IMR-90 (cell line): Measurements from ENCODE around the gene CLEC17A. TPM values are rescaled to one million over a fixed set of nuclear protein-coding genes. Genes with fewer than 3 reads are reported as not detected.

Source experiments
- ATAC-seq: fragments of 200-7000 bp; cut with Tn5 transposase; 2 replicates; pipeline ENCODE4 v1.9.1; 2020; ENCODE audit warnings: low read depth, mild to moderate bottlenecking, moderate library complexity
- BruUV-seq: library from RNA; stranded (reverse); fragments of 400-500 nt; replicated peaks from 2 replicates; lab custom pipeline; 2021; lab: Mats Ljungman, UMichigan
- CTCF ChIA-PET: fragments of 300-600 bp; formaldehyde crosslinking; extraction: SDS; loops from one replicate; lab custom pipeline; 2021; ENCODE audit warnings: antibody characterized with exemption; lab: Yijun Ruan, JAX
- POLR2A ChIA-PET: fragments of 300-600 bp; sonication (Branson Sonifier 250); formaldehyde crosslinking; loops from one replicate; lab custom pipeline; 2022; ENCODE audit warnings: antibody characterized with exemption; ENCODE audit not compliant: unreplicated experiment; lab: Charles Lee
- DNase-seq: peaks from one replicate; pipeline ENCODE4 v3.0.0; 2013
- H2AFZ ChIP-seq: replicated peaks from 2 replicates; pipeline ENCODE3; 2013; ENCODE audit warnings: low read length, mild to moderate bottlenecking; ENCODE audit not compliant: poor library complexity
- H2AK5ac ChIP-seq: 2 replicates; pipeline ENCODE4 v1.6.1; 2013; ENCODE audit warnings: low read depth, low read length, inconsistent platforms
- H2AK9ac ChIP-seq: replicated peaks from 2 replicates; pipeline ENCODE3; 2013; ENCODE audit warnings: mild to moderate bottlenecking, low read depth, low read length, moderate library complexity; ENCODE audit not compliant: poor library complexity
- H2BK120ac ChIP-seq: 2 replicates; pipeline ENCODE4 v1.6.1; 2013; ENCODE audit warnings: low read depth, low read length, inconsistent platforms
- H2BK15ac ChIP-seq: 3 replicates; pipeline ENCODE4 v1.6.1; 2013; ENCODE audit warnings: low read depth, low read length, inconsistent platforms
- H2BK20ac ChIP-seq: 2 replicates; pipeline ENCODE4 v1.6.1; 2013; ENCODE audit warnings: low read depth, mild to moderate bottlenecking, inconsistent platforms, low read length, moderate library complexity
- H2BK5ac ChIP-seq: 2 replicates; pipeline ENCODE4 v1.6.1; 2013; ENCODE audit warnings: mild to moderate bottlenecking, low read depth, low read length, inconsistent platforms; ENCODE audit not compliant: poor library complexity, severe bottlenecking
- H3K14ac ChIP-seq: replicated peaks from 2 replicates; pipeline ENCODE4 v1.6.1; 2013; ENCODE audit warnings: low read depth, low read length, inconsistent platforms
- H3K18ac ChIP-seq: 2 replicates; pipeline ENCODE4 v1.6.1; 2013; ENCODE audit warnings: low read depth, low read length, control low read depth
- H3K23ac ChIP-seq: 2 replicates; pipeline ENCODE4 v1.6.1; 2013; ENCODE audit warnings: low read depth, low read length, inconsistent platforms
- H3K27ac ChIP-seq: 2 replicates; pipeline ENCODE4 v1.5.1; 2013; ENCODE audit warnings: mild to moderate bottlenecking, control low read depth, low read length; ENCODE audit not compliant: insufficient read depth
- H3K27me3 ChIP-seq: 2 replicates; pipeline ENCODE4 v1.6.1; 2013; ENCODE audit warnings: low read length; ENCODE audit not compliant: control insufficient read depth, insufficient read depth
- H3K36me3 ChIP-seq: 2 replicates; pipeline ENCODE4 v1.6.1; 2013; ENCODE audit warnings: low read length, mixed read lengths; ENCODE audit not compliant: control insufficient read depth, insufficient read depth
- H3K4ac ChIP-seq: 2 replicates; pipeline ENCODE4 v1.6.1; 2013; ENCODE audit warnings: low read depth, low read length, inconsistent platforms
- H3K4me1 ChIP-seq: 2 replicates; pipeline ENCODE4 v1.6.1; 2013; ENCODE audit warnings: low read length, mixed read lengths; ENCODE audit not compliant: control insufficient read depth, insufficient read depth
- H3K4me2 ChIP-seq: 2 replicates; pipeline ENCODE4 v1.6.1; 2013; ENCODE audit warnings: low read depth, mild to moderate bottlenecking, control low read depth, low read length, moderate library complexity
- H3K4me3 ChIP-seq: 2 replicates; pipeline ENCODE4 v1.5.1; 2013; ENCODE audit warnings: low read depth, mild to moderate bottlenecking, control low read depth, low read length, moderate library complexity; ENCODE audit not compliant: insufficient read depth
- H3K56ac ChIP-seq: 2 replicates; pipeline ENCODE4 v1.6.1; 2013; ENCODE audit warnings: low read length, inconsistent platforms; ENCODE audit not compliant: insufficient read depth; ENCODE audit errors: extremely low read depth
- H3K79me1 ChIP-seq, 2 experiments: 2 replicates each; pipeline ENCODE4 v1.6.1; 2013; ENCODE audit warnings: low read length in 2 of 2, inconsistent platforms in 1 of 2, low read depth in 1 of 2
- H3K9ac ChIP-seq: 2 replicates; pipeline ENCODE4 v1.6.1; 2013; ENCODE audit warnings: low read depth, low read length, control low read depth
- H3K9me1 ChIP-seq: 2 replicates; pipeline ENCODE4 v1.6.1; 2013; ENCODE audit warnings: low read length, inconsistent platforms; ENCODE audit not compliant: insufficient read depth
- H3K9me3 ChIP-seq: 2 replicates; pipeline ENCODE4 v1.6.1; 2013; ENCODE audit warnings: low read length; ENCODE audit not compliant: control insufficient read depth, insufficient read depth
- H4K20me1 ChIP-seq: 2 replicates; pipeline ENCODE4 v1.6.1; 2013; ENCODE audit warnings: low read length, inconsistent platforms; ENCODE audit not compliant: insufficient read depth
- H4K5ac ChIP-seq: 2 replicates; pipeline ENCODE4 v1.6.1; 2013; ENCODE audit warnings: mild to moderate bottlenecking, low read depth, low read length, control low read depth
- H4K8ac ChIP-seq, 2 experiments: 2 replicates each; pipeline ENCODE4 v1.6.1; 2013; ENCODE audit warnings: low read depth in 2 of 2, low read length in 2 of 2, control low read depth in 1 of 2, inconsistent platforms in 1 of 2
- H4K91ac ChIP-seq: 2 replicates; pipeline ENCODE4 v1.6.1; 2013; ENCODE audit warnings: low read depth, low read length, inconsistent platforms; ENCODE audit not compliant: insufficient read depth
- CHD1 ChIP-seq: IDR thresholded peaks from 2 replicates; pipeline ENCODE4 v1.6.1; 2012; ENCODE audit warnings: low read depth, low read length, improper control_type of control experiment
- FOS ChIP-seq: fragments of 150-350 bp; IDR thresholded peaks from 2 replicates; pipeline ENCODE4 v1.6.1; 2016; ENCODE audit warnings: low read depth, low read length
- MAZ ChIP-seq: IDR thresholded peaks from 2 replicates; pipeline ENCODE4 v1.6.1; 2012; ENCODE audit warnings: low read depth, mild to moderate bottlenecking, low read length, improper control_type of control experiment, moderate library complexity, borderline replicate concordance
- MXI1 ChIP-seq: IDR thresholded peaks from 2 replicates; pipeline ENCODE4 v1.6.1; 2012; ENCODE audit warnings: low read depth, mild to moderate bottlenecking, low read length, moderate library complexity, borderline replicate concordance
- NFE2L2 ChIP-seq: fragments of 150-350 bp; IDR thresholded peaks from 2 replicates; pipeline ENCODE4 v1.6.1; 2016; ENCODE audit warnings: low read depth, mild to moderate bottlenecking, low read length
- POLR2A ChIP-seq: IDR thresholded peaks from 2 replicates; pipeline ENCODE4 v1.6.1; 2012; ENCODE audit warnings: mild to moderate bottlenecking, low read depth, low read length
- RAD21 ChIP-seq: IDR thresholded peaks from 2 replicates; pipeline ENCODE4 v1.6.1; 2012; ENCODE audit warnings: low read length, improper control_type of control experiment
- SMC3 ChIP-seq: fragments of 150-350 bp; IDR thresholded peaks from 2 replicates; pipeline ENCODE4 v1.6.1; 2016; ENCODE audit warnings: low read depth, mild to moderate bottlenecking, antibody characterized with exemption, low read length, moderate library complexity
- USF2 ChIP-seq: fragments of 150-350 bp; IDR thresholded peaks from 2 replicates; pipeline ENCODE4 v1.6.1; 2017; ENCODE audit warnings: mild to moderate bottlenecking, antibody characterized with exemption, low read length, low read depth
- WGBS, 2 experiments: methylation state at CpG; one replicate each; pipeline versions ENCODE4 v1.1.5 to v1.1.7; 2013; ENCODE audit warnings: missing lambda C conversion rate in 2 of 2; ENCODE audit not compliant: insufficient read length in 1 of 2; ENCODE audit errors: extremely low coverage in 2 of 2; 5-methylcytosine and 5-hydroxymethylcytosine counted together
- dilution Hi-C: fragments of 300-500 bp; cut with HindIII; formaldehyde crosslinking; loops from one replicate; pipeline ENCODE4 v1.14.3; 2018; ENCODE audit warnings: low sequenced_read_pairs; ENCODE audit not compliant: unreplicated experiment
- in situ Hi-C: fragments of 300-500 bp; cut with MboI; formaldehyde crosslinking; loops from 3 replicates; pipeline ENCODE4 v1.14.3; 2019; ENCODE audit warnings: low sequenced_read_pairs, inconsistent platforms, mixed read lengths
- intact Hi-C: fragments of 100-400 bp; cut with micrococcal nuclease; formaldehyde crosslinking; loops from 2 replicates; pipeline ENCODE4 v1.10.0; 2022
- polyA plus RNA-seq, 3 experiments: library from polyadenylated mRNA; depleted of rRNA; stranded (reverse); fragments of >200 nt; gene quantifications; 2 replicates each; pipeline ENCODE4 v1.2.3, GENCODE V29; 2012; ENCODE audit warnings: low replicate concordance in 1 of 3
- total RNA-seq: library from RNA; depleted of rRNA; stranded (reverse); fragments of >200 nt; gene quantifications from 2 replicates; pipeline ENCODE4 v1.2.3, GENCODE V29; 2012
- TF ChIP-seq, protein P1 (sequence below): fragments of 150-350 bp; IDR thresholded peaks from 2 replicates; pipeline ENCODE4 v1.6.1; 2016; ENCODE audit warnings: low read depth, mild to moderate bottlenecking, low read length, moderate library complexity, borderline replicate concordance

Gene CLEC17A
- total and polyA plus RNA-seq, 2 of the 4 experiments (the other 2 are of a cell fraction), result 0.05 TPM; not detected in 1

DNA sequence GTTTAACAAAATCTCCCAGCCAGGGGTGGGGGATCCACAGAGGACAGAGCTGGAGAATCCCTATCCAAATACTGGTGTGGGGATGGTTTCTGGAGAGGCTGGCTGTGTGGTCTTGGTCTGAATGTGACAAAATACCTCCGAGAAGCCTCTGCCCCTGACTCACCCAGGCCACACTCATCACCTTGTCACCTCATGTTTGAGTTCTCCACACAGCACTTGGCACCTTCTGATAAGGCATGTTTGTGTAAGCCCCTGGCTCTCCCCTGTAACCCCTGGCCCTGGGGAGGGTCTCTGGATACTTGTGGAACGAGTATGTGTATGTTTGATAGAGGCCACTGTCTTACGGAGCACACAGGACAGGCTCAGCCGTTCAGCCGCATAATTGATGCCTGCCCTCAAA is 38.8 kb upstream of the CLEC17A start:
- no peak for ATAC-seq

More for the DNA sequence above, 38.8 kb upstream of the CLEC17A start:
- dilution Hi-C loops, result no loop called here
- Histone ChIP-seq H4K20me1 (peaks cover 19% of the 10 kb centered on the region), H3K27ac (no peak overlapping the region), H3K18ac (no peak overlapping the region), H3K9ac (no peak overlapping the region), H3K23ac (no peak overlapping the region), H3K14ac (no peak overlapping the region), H4K8ac (no peak overlapping the region), H2BK20ac (no peak overlapping the region), H3K36me3 (no peaks in the 10 kb centered on the region), H3K9me1 (peaks cover 18% of the 10 kb centered on the region), H2BK5ac (no peak overlapping the region), H3K56ac (no peak overlapping the region), H2AK9ac (no peak overlapping the region), H2BK120ac (no peak overlapping the region), H3K4me3 (no peak overlapping the region), H4K91ac (no peak overlapping the region), H3K4me1 (peaks cover 6% of the 10 kb centered on the region; the same call in 1 of the 2 replicates), H3K79me1 (peaks cover 8 to 56% of the 10 kb centered on the region in 2 experiments; a peak in 3 of 4 replicates), H2AK5ac (no peak overlapping the region), H2BK15ac (no peak overlapping the region), H3K4me2 (no peak overlapping the region), H3K9me3 (no peaks in the 10 kb centered on the region), H3K4ac (no peak overlapping the region), H2AFZ (peak overlapping the region; percentile 2), H4K5ac (no peak overlapping the region), H3K27me3 (no peaks in the 10 kb centered on the region)
- no TSS peak for BruUV-seq
- TF ChIP-seq RAD21 (no peak), NFE2L2 (no peak), MAZ (no peak), USF2 (no peak), FOS (no peak), POLR2A (no peak), MXI1 (no peak), CHD1 (no peak), SMC3 (no peak)
- TF ChIP-seq, protein P1, sequence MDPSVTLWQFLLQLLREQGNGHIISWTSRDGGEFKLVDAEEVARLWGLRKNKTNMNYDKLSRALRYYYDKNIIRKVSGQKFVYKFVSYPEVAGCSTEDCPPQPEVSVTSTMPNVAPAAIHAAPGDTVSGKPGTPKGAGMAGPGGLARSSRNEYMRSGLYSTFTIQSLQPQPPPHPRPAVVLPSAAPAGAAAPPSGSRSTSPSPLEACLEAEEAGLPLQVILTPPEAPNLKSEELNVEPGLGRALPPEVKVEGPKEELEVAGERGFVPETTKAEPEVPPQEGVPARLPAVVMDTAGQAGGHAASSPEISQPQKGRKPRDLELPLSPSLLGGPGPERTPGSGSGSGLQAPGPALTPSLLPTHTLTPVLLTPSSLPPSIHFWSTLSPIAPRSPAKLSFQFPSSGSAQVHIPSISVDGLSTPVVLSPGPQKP, result no peak
- intact Hi-C loops, result no loop called here
- CTCF ChIA-PET, result interaction anchor here (1.7 kb wide), 1 partner anchor 13 kb away, joined by 5 read pairs; no protein-coding TSS in a partner anchor
- POLR2A ChIA-PET, result no interaction called here
- in situ Hi-C loops, result no loop called here
- no peak for DNase-seq
- no CpG with 5 or more reads among the region's 5 CpGs for WGBS, 2 experiments
